NCI-H2029 (cell line): ENCODE data around the gene NRSN2.
"Not testable (repeated sequence)": the region's sequence is repeated elsewhere in the genome, so short reads cannot be mapped to it uniquely, and the experiment has no call there.

Experiments used
- DNase-seq: peaks from one replicate; lab custom pipeline; 2025; lab: John Stamatoyannopoulos, UW

NRSN2 gene

GRCh38 chr20:325045-325888 is 21.6 kb upstream of the NRSN2 start, which contains the start of gene SOX12:
TSS of gene SOX12 (plus strand) at chr20:325552. CDS start at chr20:325925, 373 bp downstream.
- peak; percentile 89 for DNase-seq

GRCh38 chr20:325889-326644 is 20.8 kb upstream of the NRSN2 start:
- DNase-seq, result peak; percentile 44

- DNase-seq, result no peak
Measured at GRCh38 chr20:326645-327185, 20.2 kb upstream of the NRSN2 start.

DNA sequence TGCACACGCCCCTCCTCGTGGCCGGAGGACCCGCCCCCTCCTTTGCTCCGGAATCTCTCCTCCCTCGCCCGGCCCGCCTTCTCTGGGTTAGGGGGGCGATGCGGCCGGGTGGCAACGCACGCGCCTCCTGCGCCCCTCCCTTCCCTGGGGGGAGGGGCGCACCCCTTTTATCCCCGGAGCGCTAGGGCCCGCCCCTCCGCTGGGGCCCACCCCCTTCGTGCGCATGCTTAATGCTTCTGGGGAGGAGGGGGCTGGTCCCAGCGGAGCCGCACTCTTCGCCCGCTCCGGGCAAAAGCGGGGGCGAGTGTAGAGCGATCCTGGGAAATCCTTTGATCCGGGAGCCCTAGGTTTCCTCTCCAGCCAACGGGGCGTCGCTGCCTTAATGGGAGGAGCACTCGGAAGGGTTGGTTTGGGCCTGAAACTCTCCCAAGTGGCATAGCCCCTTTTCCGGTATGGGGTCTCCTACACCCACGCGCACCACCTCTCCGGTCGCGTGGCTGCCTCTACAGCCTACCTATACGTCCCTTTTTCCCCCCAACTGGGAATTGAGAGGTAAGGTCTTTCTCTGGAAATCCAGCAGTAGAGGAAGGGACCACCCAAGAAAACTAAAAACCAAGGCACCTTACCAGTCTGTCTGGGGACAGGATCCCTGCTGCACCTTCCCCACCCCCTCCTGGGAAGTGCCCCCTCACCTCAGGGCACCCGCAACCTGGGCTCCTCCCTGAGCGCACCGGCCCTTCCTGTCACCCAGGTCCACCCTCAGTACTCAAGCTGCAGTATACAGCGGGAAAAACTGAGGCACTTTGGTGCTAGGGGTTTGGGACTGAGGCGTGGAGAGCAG is 19.5 kb upstream of the NRSN2 start:
- peak; percentile 86 for DNase-seq

DNA sequence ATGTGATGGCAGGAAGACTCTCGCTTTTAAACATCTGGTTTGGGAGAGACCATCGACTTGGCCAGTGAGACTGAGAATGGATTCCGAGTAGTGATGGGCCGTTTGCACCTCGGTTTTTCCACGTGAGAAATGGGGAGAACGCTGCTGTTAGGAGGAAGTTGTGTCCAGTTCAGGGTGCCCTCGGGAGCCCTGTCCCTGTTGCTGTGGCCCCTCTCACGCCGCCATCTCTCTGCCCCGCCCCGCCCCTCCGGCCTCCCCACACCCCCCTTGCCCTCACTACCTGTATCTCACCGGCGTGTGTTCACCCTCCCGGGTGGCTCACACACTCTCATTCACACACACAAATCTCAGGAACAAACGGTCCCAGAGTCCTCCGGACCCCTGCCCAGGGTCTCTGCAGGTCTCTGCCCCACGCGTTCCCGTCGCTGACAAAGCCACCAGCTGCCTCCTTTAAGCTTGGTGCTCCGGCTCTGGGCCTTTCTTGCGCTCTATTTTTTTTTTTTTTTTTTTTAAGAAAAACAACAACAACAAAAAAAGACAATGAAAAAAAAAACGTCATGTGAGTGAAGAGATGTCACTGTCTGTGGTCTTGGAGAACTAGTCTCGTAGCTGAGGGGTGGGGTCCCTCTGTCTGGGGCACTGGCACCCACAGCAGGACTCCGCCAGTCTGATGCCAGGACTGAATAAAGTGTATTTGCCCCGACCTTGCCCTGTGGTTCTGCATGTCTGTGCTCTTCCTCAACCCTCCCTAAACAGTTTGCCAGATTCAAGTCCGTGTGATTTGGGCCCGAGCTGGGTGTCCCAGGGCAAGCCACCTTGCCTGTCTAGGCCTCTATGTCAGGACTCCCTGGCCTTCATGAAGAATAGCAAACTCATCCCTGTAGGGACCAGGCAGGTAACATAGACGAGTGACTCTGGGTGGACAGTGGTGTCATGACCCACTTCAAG is 18.6 kb upstream of the NRSN2 start:
- no peak for DNase-seq

- DNase-seq, result no peak
Measured at GRCh38 chr20:328975-329695, 17.8 kb upstream of the NRSN2 start.

DNA sequence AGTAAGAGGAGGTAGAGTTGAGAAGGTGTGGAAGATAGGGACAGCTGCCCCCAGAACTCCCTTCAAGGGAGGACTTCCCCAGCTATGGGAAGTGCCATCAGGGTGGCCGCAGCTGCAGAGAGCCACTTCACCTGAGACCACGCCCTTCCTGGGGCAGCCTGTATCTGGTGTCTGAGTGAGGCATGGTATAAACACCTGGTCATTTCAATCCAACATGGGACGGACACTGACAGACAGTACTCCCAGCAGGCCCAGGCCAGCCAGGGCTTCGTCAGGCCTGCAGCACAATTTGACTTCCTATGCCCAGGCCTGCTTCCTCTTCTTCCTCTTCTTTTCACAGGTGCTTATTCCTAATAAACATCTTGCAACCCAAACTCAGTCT is 17.1 kb upstream of the NRSN2 start:
- DNase-seq, result peak; percentile 41

DNA sequence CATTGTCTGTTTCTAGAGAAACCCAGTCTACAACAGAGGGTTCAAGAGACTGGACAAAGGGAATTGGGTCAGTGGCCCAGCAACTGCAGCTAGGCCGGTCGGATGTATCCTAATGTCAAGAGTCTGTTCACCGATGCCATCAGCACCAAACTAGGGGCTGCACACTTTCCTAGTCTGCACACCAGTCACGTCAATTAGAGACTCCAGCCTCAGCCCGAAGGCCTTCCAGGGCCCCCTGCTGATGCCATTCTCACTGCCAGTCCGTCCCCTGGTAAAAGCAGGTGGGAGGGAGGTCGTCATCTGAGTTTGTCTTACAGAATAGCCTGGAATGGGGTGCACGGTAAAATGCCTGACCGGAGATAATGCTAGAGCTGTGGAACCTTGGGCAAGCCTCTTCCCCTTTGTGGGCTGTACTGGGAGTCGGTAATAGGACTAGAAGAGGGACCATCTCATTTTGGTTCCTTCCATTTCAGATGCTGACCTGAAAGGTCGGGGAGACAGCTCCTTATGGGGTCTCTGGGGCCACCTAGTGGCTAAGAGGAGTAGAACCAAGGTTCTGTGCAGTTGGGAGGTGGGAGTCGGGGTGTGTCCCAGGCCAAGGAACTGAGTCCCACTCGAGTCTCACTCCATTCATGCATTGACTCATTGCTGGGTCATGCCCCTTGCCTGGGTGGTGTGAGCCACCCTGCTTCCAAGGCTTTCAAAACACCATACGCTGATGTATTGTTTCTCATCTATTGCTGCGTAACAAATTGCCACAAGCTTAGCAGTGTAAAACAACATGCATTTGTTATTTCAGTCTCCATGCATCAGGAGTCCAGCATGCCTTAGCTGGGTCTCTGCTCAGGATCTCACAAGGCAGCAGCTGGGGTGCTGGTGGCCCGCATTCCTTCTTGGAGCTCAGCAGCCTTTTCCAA is 16.4 kb upstream of the NRSN2 start:
- peak; percentile 60 for DNase-seq

DNA sequence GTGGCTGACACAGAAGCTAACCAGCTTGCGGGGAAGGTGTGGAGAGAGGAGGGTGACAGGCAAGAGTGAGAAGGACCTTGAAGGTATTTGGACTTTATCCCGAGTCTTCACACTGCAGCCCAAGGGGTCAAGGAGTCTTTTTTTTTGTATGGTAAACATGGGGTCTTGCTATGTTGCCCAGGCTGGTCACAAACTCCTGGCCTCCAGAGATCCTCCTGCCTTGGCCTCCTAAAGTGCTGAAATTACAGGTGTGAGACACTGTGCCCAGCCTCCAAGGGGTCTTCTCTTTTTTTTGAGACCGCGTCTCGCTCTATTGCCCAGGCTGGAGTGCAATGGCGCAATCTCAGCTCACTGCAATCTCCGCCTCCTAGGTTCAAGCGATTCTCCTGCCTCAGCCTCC is 12.3 kb upstream of the NRSN2 start:
- no peak for DNase-seq

GRCh38 chr20:336040-336439 is 10.9 kb upstream of the NRSN2 start:
- DNase-seq, result not testable (repeated sequence)

- no peak for DNase-seq
Measured at GRCh38 chr20:341682-342081, 5.2 kb upstream of the NRSN2 start.

DNA sequence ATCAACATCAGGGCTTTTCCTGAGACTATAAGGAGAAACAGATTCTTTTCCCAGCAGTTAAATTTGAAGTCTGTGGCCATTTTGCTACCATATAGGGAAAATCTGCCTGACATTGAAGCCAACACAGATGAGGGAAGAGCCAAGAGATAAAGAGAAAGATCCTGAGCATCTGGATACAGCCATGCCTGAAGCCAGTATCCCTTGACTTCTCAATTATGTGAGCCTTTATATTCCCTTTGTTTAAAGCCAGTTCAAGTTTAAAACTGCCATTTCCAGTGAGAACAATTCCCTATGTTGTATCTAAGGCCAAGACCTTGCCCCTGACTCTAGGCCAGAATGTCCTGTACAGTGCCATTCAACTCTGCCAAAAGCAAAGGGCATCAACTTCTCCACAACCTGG is 3.8 kb upstream of the NRSN2 start:
- no peak for DNase-seq

GRCh38 chr20:346033-346639 is 775 bp upstream of the NRSN2 start:
- no peak for DNase-seq

- no peak for DNase-seq
Measured at GRCh38 chr20:347317-347639, 367 bp downstream of the NRSN2 start.

GRCh38 chr20:347640-348484 is 951 bp downstream of the NRSN2 start:
- DNase-seq, result peak; percentile 93

DNA sequence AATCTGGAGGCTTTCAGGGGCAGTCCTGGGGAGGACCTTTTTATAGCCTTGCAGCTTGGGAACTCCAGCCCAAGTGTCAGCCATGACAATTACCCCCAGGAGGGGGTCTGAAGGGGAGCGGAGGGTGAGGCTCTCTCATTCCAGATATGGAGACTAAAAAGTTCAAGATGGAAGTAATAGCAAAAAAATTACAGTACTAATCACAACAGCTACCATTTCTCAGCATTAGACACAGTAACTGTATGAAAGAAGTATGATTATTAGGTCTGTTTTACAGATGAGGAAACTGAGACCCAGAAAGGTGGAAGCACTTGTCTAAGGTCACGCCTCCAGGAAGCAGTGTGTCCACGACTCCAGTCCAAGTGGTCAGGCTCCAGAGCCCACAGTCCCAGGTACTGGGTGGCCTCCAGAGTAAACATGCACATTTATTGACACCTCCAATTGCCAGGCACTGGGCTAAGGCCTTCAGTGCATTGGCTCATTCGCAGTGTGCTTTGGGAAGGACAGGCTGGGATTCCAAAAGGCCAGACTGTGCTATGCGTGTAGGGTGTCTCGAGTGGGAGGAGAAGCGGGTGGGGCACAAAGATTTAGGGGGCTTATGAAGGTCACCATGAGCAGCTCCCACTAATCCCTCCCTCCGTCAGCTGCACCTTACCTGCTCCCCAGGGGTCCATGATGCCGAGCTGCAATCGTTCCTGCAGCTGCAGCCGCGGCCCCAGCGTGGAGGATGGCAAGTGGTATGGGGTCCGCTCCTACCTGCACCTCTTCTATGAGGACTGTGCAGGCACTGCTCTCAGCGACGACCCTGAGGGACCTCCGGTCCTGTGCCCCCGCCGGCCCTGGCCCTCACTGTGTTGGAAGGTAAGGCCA is 2.3 kb downstream of the NRSN2 start:
- DNase-seq, result peak; percentile 21

DNA sequence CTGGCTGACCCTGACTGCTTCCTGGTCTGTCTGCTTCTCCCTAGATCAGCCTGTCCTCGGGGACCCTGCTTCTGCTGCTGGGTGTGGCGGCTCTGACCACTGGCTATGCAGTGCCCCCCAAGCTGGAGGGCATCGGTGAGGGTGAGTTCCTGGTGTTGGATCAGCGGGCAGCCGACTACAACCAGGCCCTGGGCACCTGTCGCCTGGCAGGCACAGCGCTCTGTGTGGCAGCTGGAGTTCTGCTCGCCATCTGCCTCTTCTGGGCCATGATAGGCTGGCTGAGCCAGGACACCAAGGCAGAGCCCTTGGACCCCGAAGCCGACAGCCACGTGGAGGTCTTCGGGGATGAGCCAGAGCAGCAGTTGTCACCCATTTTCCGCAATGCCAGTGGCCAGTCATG is 6.3 kb downstream of the NRSN2 start:
- no peak for DNase-seq
